SJSA1 (cell line): Measurements from ENCODE around the gene SPTBN1. TPM values are rescaled to one million over a fixed set of nuclear protein-coding genes. Genes with fewer than 3 reads are reported as not detected.

Source experiments
- DNase-seq, 2 experiments: peaks; one replicate each; pipeline ENCODE4 v3.0.0-alpha.2; 2015 to 2020; ENCODE audit warnings: low spot score in 2 of 2, low read depth in 1 of 2
- H3K27ac ChIP-seq: fragments of 250-450 bp; sonication (Bioruptor Pico); 2 replicates; pipeline ENCODE4 v1.5.1; 2020; ENCODE audit warnings: mild to moderate bottlenecking, moderate library complexity
- H3K27me3 ChIP-seq: fragments of 250-450 bp; sonication (Bioruptor Pico); replicated peaks from 2 replicates; pipeline ENCODE4 v1.5.1; 2020; ENCODE audit warnings: mild to moderate bottlenecking, moderate library complexity
- H3K36me3 ChIP-seq: fragments of 250-450 bp; sonication (Bioruptor Pico); 2 replicates; pipeline ENCODE4 v1.5.1; 2020; ENCODE audit warnings: mild to moderate bottlenecking
- H3K4me1 ChIP-seq: fragments of 250-450 bp; sonication (Bioruptor Pico); replicated peaks from 2 replicates; pipeline ENCODE4 v1.6.1; 2021; ENCODE audit warnings: mild to moderate bottlenecking
- H3K4me3 ChIP-seq: fragments of 250-450 bp; sonication (Bioruptor Pico); 2 replicates; pipeline ENCODE4 v1.5.1; 2020; ENCODE audit warnings: mild to moderate bottlenecking
- H3K9me3 ChIP-seq: fragments of 250-450 bp; sonication (Bioruptor Pico); replicated peaks from 2 replicates; pipeline ENCODE4 v1.5.1; 2020; ENCODE audit warnings: mild to moderate bottlenecking
- total RNA-seq: library from RNA; depleted of rRNA; stranded (reverse); fragments of >200 nt; shearing (Covaris generic); gene quantifications from 2 replicates; pipeline ENCODE4 v1.2.3, GENCODE V29; 2014

SPTBN1 gene
- total RNA-seq, 1 experiment from 2014 or later: 180 TPM

DNA sequence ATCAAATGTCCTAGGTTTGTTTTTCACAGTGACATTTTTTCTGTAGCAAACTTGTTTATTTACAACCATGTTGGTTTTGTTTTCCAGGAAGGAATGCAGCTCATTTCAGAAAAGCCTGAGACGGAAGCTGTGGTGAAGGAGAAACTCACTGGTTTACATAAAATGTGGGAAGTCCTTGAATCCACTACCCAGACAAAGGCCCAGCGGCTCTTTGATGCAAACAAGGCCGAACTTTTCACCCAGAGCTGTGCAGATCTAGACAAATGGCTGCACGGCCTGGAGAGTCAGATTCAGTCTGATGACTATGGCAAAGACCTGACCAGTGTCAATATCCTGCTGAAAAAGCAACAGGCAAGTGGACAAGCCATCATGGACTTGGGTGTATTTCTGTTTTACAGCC is 188.1 kb downstream of the SPTBN1 start:
- Histone ChIP-seq H3K36me3 (peaks cover 83% of the 10 kb centered on the region), H3K4me1 (peaks cover 17% of the 10 kb centered on the region), H3K4me3 (no peak overlapping the region), H3K27ac (peak overlapping the region; percentile 40), H3K27me3 (no peaks in the 10 kb centered on the region), H3K9me3 (no peaks in the 10 kb centered on the region)
- peak; percentile 66 to 68 for DNase-seq

DNA sequence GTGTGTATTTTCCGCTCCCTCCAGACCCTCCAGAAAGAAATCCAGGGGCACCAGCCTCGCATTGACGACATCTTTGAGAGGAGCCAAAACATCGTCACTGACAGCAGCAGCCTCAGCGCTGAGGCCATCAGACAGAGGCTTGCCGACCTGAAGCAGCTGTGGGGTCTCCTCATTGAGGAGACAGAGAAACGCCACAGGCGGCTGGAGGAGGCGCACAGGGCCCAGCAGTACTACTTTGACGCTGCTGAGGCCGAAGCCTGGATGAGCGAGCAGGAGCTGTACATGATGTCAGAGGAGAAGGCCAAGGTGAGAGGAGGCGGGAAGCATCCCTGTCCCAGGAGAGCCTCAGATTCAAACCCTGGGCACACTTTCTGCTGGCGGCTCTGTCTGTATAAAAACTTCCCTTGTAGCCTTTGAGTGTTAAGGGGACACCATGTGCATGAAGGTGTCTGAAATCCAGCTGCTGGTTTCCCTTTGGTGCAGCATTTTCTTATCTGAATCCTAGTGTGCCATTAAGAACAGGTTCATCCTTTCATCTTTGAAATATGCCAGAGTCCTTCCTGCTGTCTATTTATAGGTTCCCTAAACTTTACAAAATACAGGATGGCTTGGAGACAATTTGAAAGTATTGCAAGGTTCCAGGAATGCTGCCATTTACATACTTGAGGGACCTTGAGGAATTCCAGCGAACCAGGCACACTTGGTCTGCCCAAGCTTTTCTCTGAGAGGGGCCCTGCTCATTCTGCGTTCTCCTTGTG is 190.2 kb downstream of the SPTBN1 start:
- DNase-seq: no peak
- no peak overlapping the region for H3K27ac ChIP-seq
- no peaks in the 10 kb centered on the region for H3K27me3 ChIP-seq
- peaks cover 87% of the 10 kb centered on the region for H3K36me3 ChIP-seq
- no peak overlapping the region for H3K4me3 ChIP-seq
- H3K4me1 ChIP-seq: peaks cover 18% of the 10 kb centered on the region
- no peaks in the 10 kb centered on the region for H3K9me3 ChIP-seq

DNA sequence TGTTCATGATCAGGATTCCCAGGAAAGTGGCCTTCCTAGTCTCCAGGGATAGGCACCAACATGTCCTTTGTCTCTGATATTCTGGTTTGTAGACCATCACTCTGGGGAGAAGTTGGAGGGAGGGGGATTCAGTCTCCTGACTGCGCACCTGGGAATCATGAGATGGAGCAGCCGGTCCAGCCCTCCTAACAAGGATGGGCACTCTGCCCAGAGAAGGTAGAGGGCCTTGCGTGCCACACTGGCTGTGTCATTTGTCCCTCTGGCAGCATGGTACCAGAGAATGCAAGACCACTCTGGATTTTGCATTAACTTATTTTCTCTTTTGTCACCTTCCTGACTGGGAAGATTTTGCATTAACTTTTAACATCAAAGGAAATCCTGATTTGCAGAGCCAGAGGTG is 192.1 kb downstream of the SPTBN1 start:
- peaks cover 98% of the 10 kb centered on the region for H3K36me3 ChIP-seq

DNA sequence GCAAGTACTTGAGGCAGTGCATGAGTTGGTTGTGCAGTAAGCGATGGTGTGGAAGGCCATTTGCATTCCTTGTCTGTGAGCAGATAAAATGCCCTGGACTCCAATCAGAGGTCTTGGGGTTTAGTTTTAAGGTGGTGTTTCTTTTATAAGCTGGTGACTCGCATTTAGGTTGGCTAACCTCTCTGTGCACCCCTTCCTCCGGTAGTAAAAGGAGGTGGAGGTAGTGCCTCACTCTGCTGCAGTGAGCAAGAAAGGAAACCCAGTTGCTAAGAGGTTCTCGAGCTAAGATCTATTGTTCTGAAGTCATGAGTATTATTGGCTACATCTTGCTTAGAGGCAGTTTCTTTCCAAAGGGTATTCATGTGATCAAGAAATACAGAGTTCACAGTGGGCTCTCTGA is 193.1 kb downstream of the SPTBN1 start:
- DNase-seq: no peak
- H3K36me3 ChIP-seq: peaks cover 100% of the 10 kb centered on the region
- H3K4me3 ChIP-seq: no peak overlapping the region
- H3K4me1 ChIP-seq: peaks cover 12% of the 10 kb centered on the region
- no peaks in the 10 kb centered on the region for H3K27me3 ChIP-seq
- H3K27ac ChIP-seq: no peak overlapping the region
- no peaks in the 10 kb centered on the region for H3K9me3 ChIP-seq

More for the DNA sequence above, 192.1 kb downstream of the SPTBN1 start:
- H3K27ac ChIP-seq: no peak overlapping the region
- no peak for DNase-seq
- peaks cover 18% of the 10 kb centered on the region for H3K4me1 ChIP-seq
- H3K9me3 ChIP-seq: no peaks in the 10 kb centered on the region
- no peak overlapping the region for H3K4me3 ChIP-seq
- no peaks in the 10 kb centered on the region for H3K27me3 ChIP-seq

DNA sequence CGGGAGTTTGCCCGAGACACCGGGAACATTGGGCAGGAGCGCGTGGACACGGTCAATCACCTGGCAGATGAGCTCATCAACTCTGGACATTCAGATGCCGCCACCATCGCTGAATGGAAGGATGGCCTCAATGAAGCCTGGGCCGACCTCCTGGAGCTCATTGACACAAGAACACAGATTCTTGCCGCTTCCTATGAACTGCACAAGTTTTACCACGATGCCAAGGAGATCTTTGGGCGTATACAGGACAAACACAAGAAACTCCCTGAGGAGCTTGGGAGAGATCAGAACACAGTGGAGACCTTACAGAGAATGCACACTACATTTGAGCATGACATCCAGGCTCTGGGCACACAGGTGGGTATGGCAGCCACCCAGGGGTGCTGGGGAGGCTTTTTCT is 193.5 kb downstream of the SPTBN1 start:
- no peak for DNase-seq
- no peak overlapping the region for H3K27ac ChIP-seq
- no peaks in the 10 kb centered on the region for H3K9me3 ChIP-seq
- H3K36me3 ChIP-seq: peaks cover 100% of the 10 kb centered on the region
- H3K4me3 ChIP-seq: no peak overlapping the region
- H3K4me1 ChIP-seq: peaks cover 7% of the 10 kb centered on the region
- H3K27me3 ChIP-seq: no peaks in the 10 kb centered on the region

DNA sequence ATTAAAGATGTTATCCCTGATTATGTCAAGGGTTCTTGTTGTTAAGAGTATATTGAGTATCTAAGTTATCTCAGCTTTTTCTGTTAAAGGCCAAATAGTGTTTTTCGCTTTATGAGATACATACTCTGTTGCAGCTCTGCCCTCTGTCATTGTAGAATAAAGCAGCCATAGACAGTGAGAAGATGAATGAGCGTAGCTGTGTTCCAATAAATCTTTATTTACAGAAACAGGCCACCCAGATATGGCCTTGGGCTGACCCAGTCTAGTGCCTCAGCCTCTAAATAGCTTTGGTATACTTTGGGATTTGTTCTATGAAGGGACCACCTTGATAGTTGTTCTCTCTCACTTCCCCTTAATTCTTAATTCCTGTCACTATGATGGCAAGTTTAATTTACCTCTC is 194.5 kb downstream of the SPTBN1 start:
- no peak for DNase-seq
- peaks cover 100% of the 10 kb centered on the region for H3K36me3 ChIP-seq
- H3K4me1 ChIP-seq: peaks cover 7% of the 10 kb centered on the region
- no peak overlapping the region for H3K4me3 ChIP-seq
- H3K27ac ChIP-seq: no peak overlapping the region
- H3K9me3 ChIP-seq: no peaks in the 10 kb centered on the region
- H3K27me3 ChIP-seq: no peaks in the 10 kb centered on the region

DNA sequence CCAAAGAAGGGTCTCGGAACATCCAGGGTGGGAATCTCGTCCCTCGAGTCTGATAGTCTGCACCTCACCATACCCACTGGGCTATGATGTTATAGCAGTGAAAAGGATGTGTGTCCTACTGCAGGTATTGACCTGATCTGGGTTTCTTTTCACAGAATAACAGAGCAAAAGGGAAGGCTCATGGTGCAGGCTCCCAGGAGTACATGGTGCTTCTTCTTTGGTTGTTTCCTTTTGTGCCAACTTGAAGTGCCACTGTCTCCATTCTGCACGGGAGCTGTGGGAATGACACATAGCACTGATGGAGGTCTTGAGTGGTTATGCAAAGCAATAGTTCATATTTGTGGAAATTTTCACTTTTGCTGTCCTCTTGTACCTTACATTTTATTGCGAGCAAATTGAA is 195.2 kb downstream of the SPTBN1 start:
- H3K27ac ChIP-seq: no peak overlapping the region
- H3K4me3 ChIP-seq: no peak overlapping the region
- H3K27me3 ChIP-seq: no peaks in the 10 kb centered on the region
- peaks cover 100% of the 10 kb centered on the region for H3K36me3 ChIP-seq
- no peaks in the 10 kb centered on the region for H3K9me3 ChIP-seq
- peaks cover 7% of the 10 kb centered on the region for H3K4me1 ChIP-seq
- no peak for DNase-seq

DNA sequence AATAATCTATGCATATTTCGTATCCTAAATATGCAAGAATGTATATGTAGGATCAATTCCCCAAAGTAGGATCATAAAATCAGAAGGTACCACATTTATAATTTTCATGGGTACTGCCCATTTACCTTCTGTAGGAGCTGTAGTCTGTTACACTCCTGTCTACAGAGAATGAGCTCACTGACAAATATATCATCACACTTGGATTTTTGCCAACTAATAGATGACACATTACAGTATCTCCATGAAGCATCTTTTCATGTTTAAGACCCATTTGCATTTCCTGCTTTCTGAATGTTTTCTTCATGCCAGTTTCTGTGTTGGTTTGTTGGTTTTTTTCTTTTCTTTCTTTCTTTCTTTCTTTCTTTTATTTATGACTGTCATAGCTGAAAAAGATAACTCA is 196.4 kb downstream of the SPTBN1 start:
- Histone ChIP-seq H3K9me3 (no peaks in the 10 kb centered on the region), H3K4me3 (no peak overlapping the region), H3K27me3 (no peaks in the 10 kb centered on the region), H3K4me1 (peaks cover 7% of the 10 kb centered on the region), H3K36me3 (peaks cover 100% of the 10 kb centered on the region), H3K27ac (no peak overlapping the region)
- DNase-seq: no peak

DNA sequence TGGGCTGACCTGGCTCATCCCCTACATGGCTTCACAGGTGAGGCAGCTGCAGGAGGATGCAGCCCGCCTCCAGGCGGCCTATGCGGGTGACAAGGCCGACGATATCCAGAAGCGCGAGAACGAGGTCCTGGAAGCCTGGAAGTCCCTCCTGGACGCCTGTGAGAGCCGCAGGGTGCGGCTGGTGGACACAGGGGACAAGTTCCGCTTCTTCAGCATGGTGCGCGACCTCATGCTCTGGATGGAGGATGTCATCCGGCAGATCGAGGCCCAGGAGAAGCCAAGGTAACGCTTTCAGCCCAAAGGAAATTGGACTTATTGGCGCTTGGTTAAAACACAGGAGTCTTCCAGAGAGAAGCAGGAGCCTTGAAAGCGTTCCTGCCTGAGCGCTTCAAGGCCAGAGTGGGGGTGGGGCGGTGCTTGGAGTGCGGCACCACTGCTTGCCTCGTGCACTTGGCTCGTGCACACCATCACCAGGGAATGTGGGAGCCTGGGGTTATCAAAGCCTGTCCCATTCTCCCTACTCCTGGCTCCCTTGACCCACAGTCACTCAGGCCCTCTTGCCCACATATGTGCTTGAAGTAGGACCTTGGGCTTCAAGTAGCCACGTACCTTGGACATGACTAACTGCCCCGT is 197.6 kb downstream of the SPTBN1 start:
- Histone ChIP-seq H3K27ac (no peak overlapping the region), H3K4me1 (peaks cover 19% of the 10 kb centered on the region), H3K27me3 (no peaks in the 10 kb centered on the region), H3K9me3 (no peaks in the 10 kb centered on the region), H3K36me3 (peaks cover 97% of the 10 kb centered on the region), H3K4me3 (no peak overlapping the region)
- DNase-seq: no peak

DNA sequence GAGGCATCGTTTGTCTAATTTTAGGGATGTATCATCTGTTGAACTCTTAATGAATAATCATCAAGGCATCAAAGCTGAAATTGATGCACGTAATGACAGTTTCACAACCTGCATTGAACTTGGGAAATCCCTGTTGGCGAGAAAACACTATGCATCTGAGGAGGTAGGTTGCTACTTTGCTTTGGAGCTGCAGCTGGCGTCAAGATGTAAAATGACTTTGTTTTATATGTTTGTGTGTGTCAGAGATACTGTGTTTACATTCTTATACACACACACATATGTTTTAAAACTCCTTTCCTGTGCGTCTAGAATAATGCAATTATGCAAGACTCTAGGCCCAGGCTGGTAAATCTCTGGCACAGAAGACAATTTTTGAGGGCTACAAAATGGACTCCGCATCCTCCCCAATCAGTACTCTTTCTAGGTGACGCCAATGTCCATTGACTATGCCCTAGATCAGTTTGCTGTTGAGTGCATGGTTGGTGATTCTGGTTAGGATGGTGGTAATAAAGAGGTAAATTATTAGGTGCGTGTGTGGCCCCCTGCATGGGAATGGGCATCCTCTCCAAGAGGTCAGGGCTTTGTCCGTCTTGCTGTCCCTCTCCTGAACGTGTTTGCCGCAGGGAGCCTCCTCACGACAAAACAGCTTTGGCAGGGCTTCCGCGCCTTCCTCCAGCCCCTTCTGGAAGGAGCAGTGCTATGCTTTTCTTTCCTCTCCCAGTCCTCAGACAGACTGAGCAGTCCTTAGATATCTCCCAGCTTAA is 199.1 kb downstream of the SPTBN1 start:
- Histone ChIP-seq H3K36me3 (peaks cover 97% of the 10 kb centered on the region), H3K9me3 (no peaks in the 10 kb centered on the region), H3K4me1 (peaks cover 21% of the 10 kb centered on the region), H3K27ac (no peak overlapping the region), H3K4me3 (no peak overlapping the region), H3K27me3 (no peaks in the 10 kb centered on the region)
- DNase-seq: no peak

DNA sequence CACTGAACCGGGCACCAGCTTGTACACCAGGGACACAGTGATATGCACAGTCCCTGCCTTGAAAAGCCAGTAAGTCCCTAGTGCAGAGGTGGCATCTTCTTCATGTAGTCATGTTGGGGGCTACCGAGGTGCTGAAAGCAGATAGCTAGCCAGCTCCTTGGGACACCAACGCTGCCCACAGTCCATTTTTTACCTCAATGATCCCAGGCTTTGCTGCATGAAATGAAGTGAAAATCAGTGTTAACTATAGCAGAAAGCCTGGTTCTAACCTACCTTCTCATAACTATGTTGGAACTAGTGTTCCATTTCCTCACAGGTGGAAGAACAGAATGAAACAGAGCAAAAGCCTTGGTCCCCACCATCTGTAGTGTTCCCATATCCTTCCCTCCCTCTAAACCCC is 200.7 kb downstream of the SPTBN1 start:
- no peak for DNase-seq
- Histone ChIP-seq H3K27me3 (no peaks in the 10 kb centered on the region), H3K9me3 (no peaks in the 10 kb centered on the region), H3K27ac (no peak overlapping the region), H3K36me3 (peaks cover 97% of the 10 kb centered on the region), H3K4me1 (peaks cover 15% of the 10 kb centered on the region), H3K4me3 (no peak overlapping the region)

DNA sequence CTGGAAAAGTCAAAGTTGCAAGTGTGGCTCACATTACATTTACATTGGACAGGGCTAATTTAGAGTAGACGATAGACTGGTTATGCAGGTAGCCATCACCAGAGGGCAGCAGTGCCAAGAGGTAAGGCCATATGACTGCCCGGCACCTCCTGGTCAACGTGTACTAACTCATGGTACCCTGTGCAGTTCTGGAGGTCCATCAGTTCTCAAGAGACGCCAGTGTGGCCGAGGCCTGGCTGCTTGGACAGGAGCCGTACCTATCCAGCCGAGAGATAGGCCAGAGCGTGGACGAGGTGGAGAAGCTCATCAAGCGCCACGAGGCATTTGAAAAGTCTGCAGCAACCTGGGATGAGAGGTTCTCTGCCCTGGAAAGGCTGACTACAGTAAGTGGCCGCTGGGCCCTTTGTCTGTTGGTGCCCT is 201.5 kb downstream of the SPTBN1 start:
- Histone ChIP-seq H3K4me3 (no peak overlapping the region), H3K9me3 (no peaks in the 10 kb centered on the region), H3K27ac (no peak overlapping the region), H3K27me3 (no peaks in the 10 kb centered on the region), H3K36me3 (peaks cover 97% of the 10 kb centered on the region), H3K4me1 (peaks cover 15% of the 10 kb centered on the region)
- DNase-seq: no peak

DNA sequence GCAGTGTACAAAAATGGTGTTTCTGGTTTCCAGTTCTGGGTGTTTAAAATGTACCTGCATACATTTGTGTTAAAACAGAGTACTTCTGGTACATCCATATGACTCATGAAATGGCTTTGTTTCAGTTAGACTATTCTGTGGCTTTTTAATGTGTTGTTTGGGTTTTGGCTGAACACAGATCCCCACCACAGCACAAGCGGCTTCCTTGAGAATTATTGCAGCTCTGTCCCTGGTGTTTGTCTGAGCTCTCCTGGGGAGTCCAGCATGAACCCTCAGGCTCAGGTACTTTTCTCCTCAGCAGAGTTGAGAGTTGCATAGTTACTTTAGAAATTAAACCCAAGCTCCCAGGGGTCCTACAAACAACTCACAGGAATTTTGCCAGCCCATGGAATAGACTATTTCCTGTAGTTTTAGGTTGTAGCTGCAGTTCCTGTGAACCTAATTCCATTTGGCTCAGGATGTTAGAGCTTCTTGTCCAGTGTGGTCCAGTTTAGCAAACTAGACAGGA is 202.5 kb downstream of the SPTBN1 start:
- no peaks in the 10 kb centered on the region for H3K9me3 ChIP-seq
- peak in 1 of 2 experiments; percentile 48 for DNase-seq
- peaks cover 97% of the 10 kb centered on the region for H3K36me3 ChIP-seq
- no peak overlapping the region for H3K27ac ChIP-seq
- H3K27me3 ChIP-seq: no peaks in the 10 kb centered on the region
- peaks cover 15% of the 10 kb centered on the region for H3K4me1 ChIP-seq
- H3K4me3 ChIP-seq: no peak overlapping the region

DNA sequence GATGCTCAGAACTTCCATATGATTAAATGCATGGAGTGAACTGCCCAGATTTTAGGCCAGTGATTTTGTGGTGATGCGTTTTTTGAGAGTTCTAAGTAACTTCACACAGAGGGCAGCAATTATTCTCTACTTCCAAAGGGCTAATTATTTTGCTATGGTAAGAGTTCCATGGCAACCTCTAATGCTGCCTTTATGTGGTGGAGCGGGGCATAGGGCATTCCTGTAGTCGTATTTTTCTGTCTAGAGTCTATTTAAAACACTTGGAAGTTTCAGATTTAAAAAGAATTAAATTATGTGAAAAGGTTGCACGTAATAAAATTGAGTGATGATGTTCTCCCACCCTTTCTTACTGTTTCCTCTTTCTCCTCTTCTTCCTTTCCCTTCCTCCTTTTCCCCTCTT is 203.4 kb downstream of the SPTBN1 start:
- H3K36me3 ChIP-seq: peaks cover 97% of the 10 kb centered on the region

More for the DNA sequence above, 203.4 kb downstream of the SPTBN1 start:
- no peaks in the 10 kb centered on the region for H3K27me3 ChIP-seq
- no peaks in the 10 kb centered on the region for H3K9me3 ChIP-seq
- no peak for DNase-seq
- H3K4me3 ChIP-seq: no peak overlapping the region
- no peak overlapping the region for H3K27ac ChIP-seq
- H3K4me1 ChIP-seq: peaks cover 15% of the 10 kb centered on the region
